ENCODE results near the gene SH2D3C. TPM values are rescaled to one million over a fixed set of nuclear protein-coding genes. Genes with fewer than 3 reads are reported as not detected.
A peak's percentile ranks its signal among the peaks of the same experiment; 100 is the strongest.

SH2D3C gene
- total and polyA plus RNA-seq, 2 of the 8 experiments (the other 6 are each of a cell fraction or from before 2014, with no cell fraction given) = 6.4 to 8.1 TPM

DNA sequence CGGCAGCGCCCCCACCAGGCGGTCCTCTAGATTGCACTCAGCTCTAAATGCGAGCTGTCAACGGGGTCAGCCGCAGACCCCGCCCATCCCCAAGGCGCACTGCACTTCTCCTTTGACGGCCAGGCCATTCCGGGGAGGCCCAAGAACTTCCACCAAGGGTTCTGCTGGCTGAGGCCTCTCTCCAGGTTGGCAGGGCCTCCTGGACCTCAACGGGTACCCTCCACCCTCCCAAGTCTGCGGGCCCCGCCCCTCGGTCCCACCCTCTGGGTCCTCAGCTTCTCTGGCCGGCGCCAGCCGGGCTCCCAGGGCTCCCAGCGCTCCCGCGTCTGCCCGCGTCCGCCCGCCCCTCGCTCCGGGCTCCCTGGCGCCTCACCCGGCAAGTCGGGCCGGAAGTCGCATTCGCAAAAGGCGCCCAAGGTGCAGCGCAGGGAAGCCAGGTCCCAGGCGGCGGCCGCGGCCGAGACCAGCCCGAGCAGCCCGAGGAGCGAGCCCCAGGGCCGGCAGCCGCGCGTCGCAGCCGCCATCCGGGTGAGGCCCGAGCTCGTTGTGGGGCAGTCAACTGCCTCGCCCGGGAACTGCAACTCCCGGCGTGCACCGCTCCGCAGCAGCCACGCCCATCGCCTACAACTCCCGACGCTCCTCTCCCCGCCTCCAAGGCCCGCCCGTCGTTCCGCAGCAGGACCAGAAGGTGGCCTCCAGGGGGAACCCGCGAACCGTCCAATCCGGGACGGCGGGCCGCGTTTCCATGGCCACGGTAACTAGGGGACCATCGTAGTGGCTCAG is 43.5 kb downstream of the SH2D3C start, which contains the start of gene TOR2A (continued):
- no peak for TF ChIP-seq TAF7 (optimal IDR thresholded peaks at IDR 0.05; ENCODE audit: borderline replicate concordance, low read depth, low read length)
- no peak for TF ChIP-seq RBBP5 (IDR thresholded peaks at IDR 0.05; ENCODE audit: borderline replicate concordance, low read depth, low read length)
- TF ChIP-seq, protein P1, sequence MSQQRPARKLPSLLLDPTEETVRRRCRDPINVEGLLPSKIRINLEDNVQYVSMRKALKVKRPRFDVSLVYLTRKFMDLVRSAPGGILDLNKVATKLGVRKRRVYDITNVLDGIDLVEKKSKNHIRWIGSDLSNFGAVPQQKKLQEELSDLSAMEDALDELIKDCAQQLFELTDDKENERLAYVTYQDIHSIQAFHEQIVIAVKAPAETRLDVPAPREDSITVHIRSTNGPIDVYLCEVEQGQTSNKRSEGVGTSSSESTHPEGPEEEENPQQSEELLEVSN (IDR thresholded peaks at IDR 0.05) = no peak
- TF ChIP-seq BRCA1 (IDR thresholded peaks at IDR 0.05; ENCODE audit: low read depth, low read length) = no peak
- TF ChIP-seq SP2 (IDR thresholded peaks at IDR 0.05; ENCODE audit: low read length) = no peak
- TF ChIP-seq EP300 (IDR thresholded peaks at IDR 0.05; ENCODE audit: borderline replicate concordance in 1 of 2, low read depth in 2 of 2, low read length in 2 of 2) = peak in 1 of 2 experiments; percentile 68; a peak in 1 of 3 replicates
- TF ChIP-seq BCL11A (IDR thresholded peaks at IDR 0.05; ENCODE audit: low read depth in 2 of 2, low read length in 2 of 2) = no peak
- TF ChIP-seq CHD1 (IDR thresholded peaks at IDR 0.05; ENCODE audit: low read depth, low read length) = no peak
- TF ChIP-seq RNF2 (IDR thresholded peaks at IDR 0.05; ENCODE audit: borderline replicate concordance, low read depth, low read length, missing control alignments, poor library complexity, severe bottlenecking) = no peak
- no peak for TF ChIP-seq HDAC6 (IDR thresholded peaks at IDR 0.05; ENCODE audit: low read depth, low read length)
